ENCODE results near the gene KDM4B. TPM values are rescaled to one million over a fixed set of nuclear protein-coding genes. Genes with fewer than 3 reads are reported as not detected.
"Not testable (repeated sequence)": the region's sequence is repeated elsewhere in the genome, so short reads cannot be mapped to it uniquely, and the experiment has no call there.

KDM4B gene
- total and polyA plus RNA-seq, 7 donors = 9.3 to 45.9 (median 29.5) TPM

- TF ChIP-seq CTCF (IDR thresholded peaks at IDR 0.05) = no peak
- no peaks in the 10 kb centered on the region for H3K36me3 ChIP-seq (ENCODE audit: insufficient read depth in 1 of 2, low read depth in 1 of 2)
- no peak overlapping the region for H3K27ac ChIP-seq
- H3K4me3 ChIP-seq = no peak overlapping the region
- H3K4me1 ChIP-seq = no peaks in the 10 kb centered on the region
- no peak for ATAC-seq
- H3K9me3 ChIP-seq = no peaks in the 10 kb centered on the region
- intact Hi-C loops (cut with DNase I) = no loop called here
- DNase-seq = no peak
- peaks cover 0 to 7% (median 2%) of the 10 kb centered on the region in 3 donors for H3K27me3 ChIP-seq (ENCODE audit: insufficient read depth in 3 of 3, low read length in 2 of 3)
- WGBS, 3 donors = 86 to 91% (median 86%) methylated on average over 5 of the region's 5 CpGs
Observed at GRCh38 chr19:5192568-5192967, 223.7 kb downstream of the KDM4B start.

- Histone ChIP-seq H3K27me3 (ENCODE audit: insufficient read depth in 3 of 3, low read length in 2 of 3) (peaks cover 0 to 7% (median 0%) of the 10 kb centered on the region in 3 donors), H3K9me3 (no peaks in the 10 kb centered on the region), H3K4me1 (no peaks in the 10 kb centered on the region), H3K4me3 (no peak overlapping the region), H3K27ac (no peak overlapping the region), H3K36me3 (ENCODE audit: insufficient read depth in 1 of 2, low read depth in 1 of 2) (no peaks in the 10 kb centered on the region)
- intact Hi-C loops (cut with DNase I) = no loop called here
- DNase-seq (no peak), ATAC-seq (no peak)
- WGBS, 3 donors = 43 to 56% (median 48%) methylated on average over 7 of the region's 7 CpGs
- no peak for TF ChIP-seq CTCF (IDR thresholded peaks at IDR 0.05)
Observed at GRCh38 chr19:5193192-5193591, 224.3 kb downstream of the KDM4B start.

GRCh38 chr19:5194641-5195040 is 225.7 kb downstream of the KDM4B start:
- no peak for TF ChIP-seq CTCF (IDR thresholded peaks at IDR 0.05)
- 90 to 94% (median 91%) methylated on average over 4 of the region's 4 CpGs for WGBS, 3 donors
- no peak overlapping the region for H3K4me3 ChIP-seq
- H3K9me3 ChIP-seq = peaks cover 4% of the 10 kb centered on the region
- no peak overlapping the region for H3K27ac ChIP-seq
- DNase-seq = no peak
- intact Hi-C loops (cut with DNase I) = no loop called here
- H3K36me3 ChIP-seq (ENCODE audit: insufficient read depth in 1 of 2, low read depth in 1 of 2) = no peaks in the 10 kb centered on the region
- no peaks in the 10 kb centered on the region for H3K4me1 ChIP-seq
- ATAC-seq = no peak
- peaks cover 0 to 7% (median 0%) of the 10 kb centered on the region in 3 donors for H3K27me3 ChIP-seq (ENCODE audit: insufficient read depth in 3 of 3, low read length in 2 of 3)

GRCh38 chr19:5195587-5195986 is 226.7 kb downstream of the KDM4B start:
- DNase-seq; intact Hi-C loops (cut with DNase I); H3K27me3 ChIP-seq (ENCODE audit: insufficient read depth in 3 of 3, low read length in 2 of 3); H3K4me3 ChIP-seq; H3K4me1 ChIP-seq; H3K27ac ChIP-seq; H3K36me3 ChIP-seq (ENCODE audit: insufficient read depth in 1 of 2, low read depth in 1 of 2); ATAC-seq: not testable (repeated sequence)
- peaks cover 11% of the 10 kb centered on the region for H3K9me3 ChIP-seq
- 70 to 74% (median 73%) methylated on average over 3 of the region's 3 CpGs for WGBS, 3 donors

- intact Hi-C loops (cut with DNase I) = no loop called here
- Histone ChIP-seq H3K36me3 (ENCODE audit: insufficient read depth in 1 of 2, low read depth in 1 of 2) (no peaks in the 10 kb centered on the region), H3K27ac (no peak overlapping the region), H3K4me1 (no peaks in the 10 kb centered on the region), H3K4me3 (no peak overlapping the region), H3K9me3 (peaks cover 20% of the 10 kb centered on the region), H3K27me3 (ENCODE audit: insufficient read depth in 3 of 3, low read length in 2 of 3) (peaks cover 0 to 3% (median 0%) of the 10 kb centered on the region in 3 donors)
- DNase-seq (no peak), ATAC-seq (no peak)
- no peak for TF ChIP-seq CTCF (IDR thresholded peaks at IDR 0.05)
- WGBS, 3 donors = 93 to 97% (median 95%) methylated on average over 5 of the region's 5 CpGs
Observed at GRCh38 chr19:5196832-5197231, 227.9 kb downstream of the KDM4B start.

All from psoas muscle (tissue), 8 donors.